ENCODE results near the gene ESPL1. TPM values are rescaled to one million over a fixed set of nuclear protein-coding genes. Genes with fewer than 3 reads are reported as not detected.

The ESPL1 gene
- total RNA-seq, 1 experiment from 2014 or later: 61.4 TPM

DNA sequence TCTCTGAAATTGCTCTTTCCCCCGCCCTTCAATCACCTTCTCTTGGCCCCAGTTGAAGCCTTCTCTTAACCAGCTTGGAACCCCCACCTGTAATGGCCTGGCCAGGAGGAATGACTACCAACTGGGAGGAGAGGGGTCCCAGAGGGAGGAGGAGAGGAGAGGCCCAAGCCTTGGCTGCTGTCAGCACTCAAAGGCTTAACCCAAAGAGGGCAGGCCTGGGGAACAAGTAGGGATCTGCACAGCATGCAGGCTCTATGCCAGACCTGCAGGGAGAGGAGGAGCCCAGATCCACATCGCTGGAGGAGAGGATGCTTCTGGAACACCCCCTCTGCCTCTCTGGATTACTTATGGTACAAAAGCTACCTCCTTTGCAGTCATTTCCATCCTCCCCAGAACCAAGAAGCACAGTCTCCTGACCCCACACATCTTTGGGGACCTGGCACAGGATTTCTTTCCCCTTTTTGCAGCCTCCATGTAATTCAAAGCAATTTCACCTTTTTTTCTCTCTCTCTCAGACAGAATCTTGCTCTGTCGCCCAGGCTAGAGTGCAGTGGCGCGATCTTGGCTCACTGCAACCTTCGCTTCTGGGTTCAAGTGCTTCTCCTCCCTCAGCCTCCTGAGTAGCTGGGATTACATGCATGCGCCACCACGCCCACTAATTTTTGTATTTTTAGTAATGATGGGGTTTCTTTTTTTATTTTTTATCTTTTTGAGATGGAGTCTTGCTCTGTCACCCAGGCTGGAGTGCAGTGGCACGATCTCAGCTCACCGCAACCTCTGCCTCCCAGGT is 42.3 kb upstream of the ESPL1 start (continued):
- TF ChIP-seq, protein P1, sequence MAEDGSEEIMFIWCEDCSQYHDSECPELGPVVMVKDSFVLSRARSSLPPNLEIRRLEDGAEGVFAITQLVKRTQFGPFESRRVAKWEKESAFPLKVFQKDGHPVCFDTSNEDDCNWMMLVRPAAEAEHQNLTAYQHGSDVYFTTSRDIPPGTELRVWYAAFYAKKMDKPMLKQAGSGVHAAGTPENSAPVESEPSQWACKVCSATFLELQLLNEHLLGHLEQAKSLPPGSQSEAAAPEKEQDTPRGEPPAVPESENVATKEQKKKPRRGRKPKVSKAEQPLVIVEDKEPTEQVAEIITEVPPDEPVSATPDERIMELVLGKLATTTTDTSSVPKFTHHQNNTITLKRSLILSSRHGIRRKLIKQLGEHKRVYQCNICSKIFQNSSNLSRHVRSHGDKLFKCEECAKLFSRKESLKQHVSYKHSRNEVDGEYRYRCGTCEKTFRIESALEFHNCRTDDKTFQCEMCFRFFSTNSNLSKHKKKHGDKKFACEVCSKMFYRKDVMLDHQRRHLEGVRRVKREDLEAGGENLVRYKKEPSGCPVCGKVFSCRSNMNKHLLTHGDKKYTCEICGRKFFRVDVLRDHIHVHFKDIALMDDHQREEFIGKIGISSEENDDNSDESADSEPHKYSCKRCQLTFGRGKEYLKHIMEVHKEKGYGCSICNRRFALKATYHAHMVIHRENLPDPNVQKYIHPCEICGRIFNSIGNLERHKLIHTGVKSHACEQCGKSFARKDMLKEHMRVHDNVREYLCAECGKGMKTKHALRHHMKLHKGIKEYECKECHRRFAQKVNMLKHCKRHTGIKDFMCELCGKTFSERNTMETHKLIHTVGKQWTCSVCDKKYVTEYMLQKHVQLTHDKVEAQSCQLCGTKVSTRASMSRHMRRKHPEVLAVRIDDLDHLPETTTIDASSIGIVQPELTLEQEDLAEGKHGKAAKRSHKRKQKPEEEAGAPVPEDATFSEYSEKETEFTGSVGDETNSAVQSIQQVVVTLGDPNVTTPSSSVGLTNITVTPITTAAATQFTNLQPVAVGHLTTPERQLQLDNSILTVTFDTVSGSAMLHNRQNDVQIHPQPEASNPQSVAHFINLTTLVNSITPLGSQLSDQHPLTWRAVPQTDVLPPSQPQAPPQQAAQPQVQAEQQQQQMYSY (CRISPR knock-in tag; IDR thresholded peaks at IDR 0.05): no peak
- TF ChIP-seq ZNF121 (CRISPR knock-in tag; IDR thresholded peaks at IDR 0.05): no peak

DNA sequence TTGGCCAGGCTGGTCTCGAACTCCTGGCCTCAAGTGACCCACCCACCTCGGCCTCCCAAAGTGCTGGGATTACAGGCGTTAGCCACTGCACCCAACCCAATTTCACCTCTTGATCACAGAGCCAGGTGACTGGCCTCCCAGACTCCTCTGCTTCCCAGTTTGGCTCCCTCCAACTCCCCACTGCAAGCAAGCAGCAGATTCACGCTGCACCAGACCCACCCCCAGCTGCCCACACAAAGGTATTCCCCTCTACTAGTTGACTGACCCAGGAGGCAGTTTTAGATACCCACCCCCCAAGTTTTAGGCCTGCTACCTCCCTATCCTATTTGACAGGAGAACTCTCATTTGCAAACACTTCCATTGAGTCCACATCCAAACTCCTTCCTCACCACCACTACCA is 41.3 kb upstream of the ESPL1 start:
- H3K36me3 Mint-ChIP-seq: peaks cover 5% of the 10 kb centered on the region
- no peak for ATAC-seq

DNA sequence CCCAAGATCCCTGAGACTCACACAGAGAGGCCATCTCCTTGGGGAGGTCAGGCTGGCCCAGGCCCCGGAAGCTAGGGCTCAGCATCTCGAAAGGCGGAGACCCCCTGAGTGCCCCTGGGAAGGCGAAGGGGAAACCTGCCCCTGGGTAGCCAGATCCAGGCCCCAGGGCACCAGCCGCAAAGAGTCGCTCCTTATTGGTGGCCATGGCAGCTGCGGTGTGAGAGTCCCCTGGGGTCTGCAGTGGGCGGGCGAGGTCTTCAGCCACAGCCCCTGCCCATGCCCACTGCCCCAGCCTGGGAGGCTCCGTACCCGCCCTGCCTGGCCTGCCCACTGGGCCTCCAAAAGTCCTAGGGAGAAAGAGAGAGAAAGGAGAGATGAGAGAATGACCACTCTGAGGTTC is 40.8 kb upstream of the ESPL1 start:
- DNase-seq (ENCODE audit: low spot score) (no peak), ATAC-seq (no peak)
- H3K27ac Mint-ChIP-seq: no peak overlapping the region
- ChIA-PET CTCF (interaction anchor here (10.2 kb wide), 1 partner anchor 13 kb away, joined by 82 read pairs; no protein-coding TSS in a partner anchor), POLR2A (no interaction called here)
- no peaks in the 10 kb centered on the region for H3K27me3 Mint-ChIP-seq (ENCODE audit: low read depth)
- H3K9me3 Mint-ChIP-seq: no peaks in the 10 kb centered on the region
- H3K4me3 Mint-ChIP-seq: no peak overlapping the region
- H3K36me3 Mint-ChIP-seq: peaks cover 5% of the 10 kb centered on the region
- no peak for TF ChIP-seq NR1H2 (CRISPR knock-in tag; IDR thresholded peaks at IDR 0.05)
- peaks cover 72% of the 10 kb centered on the region for H3K4me1 Mint-ChIP-seq

More for the DNA sequence above, 41.3 kb upstream of the ESPL1 start:
- ChIA-PET CTCF (interaction anchor here (0.6 to 4.8 kb wide), 3 partner anchors 13 to 41 kb away, joined by 3 to 58 read pairs (median 3); no protein-coding TSS in a partner anchor), POLR2A (no interaction called here)
- no peak overlapping the region for H3K4me3 Mint-ChIP-seq
- no peaks in the 10 kb centered on the region for H3K27me3 Mint-ChIP-seq (ENCODE audit: low read depth)
- no peak for DNase-seq (ENCODE audit: low spot score)
- no peaks in the 10 kb centered on the region for H3K9me3 Mint-ChIP-seq
- H3K4me1 Mint-ChIP-seq: peaks cover 77% of the 10 kb centered on the region
- TF ChIP-seq, protein P2, sequence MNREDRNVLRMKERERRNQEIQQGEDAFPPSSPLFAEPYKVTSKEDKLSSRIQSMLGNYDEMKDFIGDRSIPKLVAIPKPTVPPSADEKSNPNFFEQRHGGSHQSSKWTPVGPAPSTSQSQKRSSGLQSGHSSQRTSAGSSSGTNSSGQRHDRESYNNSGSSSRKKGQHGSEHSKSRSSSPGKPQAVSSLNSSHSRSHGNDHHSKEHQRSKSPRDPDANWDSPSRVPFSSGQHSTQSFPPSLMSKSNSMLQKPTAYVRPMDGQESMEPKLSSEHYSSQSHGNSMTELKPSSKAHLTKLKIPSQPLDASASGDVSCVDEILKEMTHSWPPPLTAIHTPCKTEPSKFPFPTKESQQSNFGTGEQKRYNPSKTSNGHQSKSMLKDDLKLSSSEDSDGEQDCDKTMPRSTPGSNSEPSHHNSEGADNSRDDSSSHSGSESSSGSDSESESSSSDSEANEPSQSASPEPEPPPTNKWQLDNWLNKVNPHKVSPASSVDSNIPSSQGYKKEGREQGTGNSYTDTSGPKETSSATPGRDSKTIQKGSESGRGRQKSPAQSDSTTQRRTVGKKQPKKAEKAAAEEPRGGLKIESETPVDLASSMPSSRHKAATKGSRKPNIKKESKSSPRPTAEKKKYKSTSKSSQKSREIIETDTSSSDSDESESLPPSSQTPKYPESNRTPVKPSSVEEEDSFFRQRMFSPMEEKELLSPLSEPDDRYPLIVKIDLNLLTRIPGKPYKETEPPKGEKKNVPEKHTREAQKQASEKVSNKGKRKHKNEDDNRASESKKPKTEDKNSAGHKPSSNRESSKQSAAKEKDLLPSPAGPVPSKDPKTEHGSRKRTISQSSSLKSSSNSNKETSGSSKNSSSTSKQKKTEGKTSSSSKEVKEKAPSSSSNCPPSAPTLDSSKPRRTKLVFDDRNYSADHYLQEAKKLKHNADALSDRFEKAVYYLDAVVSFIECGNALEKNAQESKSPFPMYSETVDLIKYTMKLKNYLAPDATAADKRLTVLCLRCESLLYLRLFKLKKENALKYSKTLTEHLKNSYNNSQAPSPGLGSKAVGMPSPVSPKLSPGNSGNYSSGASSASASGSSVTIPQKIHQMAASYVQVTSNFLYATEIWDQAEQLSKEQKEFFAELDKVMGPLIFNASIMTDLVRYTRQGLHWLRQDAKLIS (CRISPR knock-in tag; IDR thresholded peaks at IDR 0.05; ENCODE audit: borderline replicate concordance): no peak
- H3K27ac Mint-ChIP-seq: no peak overlapping the region

DNA sequence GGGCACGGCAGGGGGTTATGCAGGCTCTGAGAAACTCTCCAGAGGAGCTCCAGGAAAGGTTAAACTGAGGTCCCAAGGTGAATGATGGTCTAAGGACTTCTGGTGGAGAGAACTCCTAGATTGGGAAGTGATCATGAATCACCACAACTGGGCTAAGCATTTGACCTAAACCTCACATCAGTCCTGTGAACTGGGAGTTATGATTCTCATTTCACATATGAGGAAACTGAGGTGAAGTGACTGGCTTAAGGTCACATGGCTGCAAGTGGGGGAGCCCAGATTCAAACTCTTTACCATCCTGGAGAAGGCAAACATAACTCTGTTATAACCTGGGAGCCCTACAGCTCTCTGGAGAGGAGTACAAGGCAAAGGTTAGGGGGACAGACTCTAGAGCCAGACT is 40.3 kb upstream of the ESPL1 start:
- Mint-ChIP-seq H3K27me3 (ENCODE audit: low read depth) (no peaks in the 10 kb centered on the region), H3K36me3 (peaks cover 5% of the 10 kb centered on the region), H3K27ac (no peak overlapping the region), H3K4me3 (no peak overlapping the region), H3K9me3 (no peaks in the 10 kb centered on the region), H3K4me1 (peaks cover 72% of the 10 kb centered on the region)
- ChIA-PET CTCF (interaction anchor here (10.2 kb wide), 1 partner anchor 14 kb away, joined by 82 read pairs; no protein-coding TSS in a partner anchor), POLR2A (no interaction called here)
- ATAC-seq (no peak), DNase-seq (ENCODE audit: low spot score) (no peak)
- TF ChIP-seq GTF2I (CRISPR knock-in tag; conservative IDR thresholded peaks at IDR 0.05) (no peak), NR3C1 (CRISPR knock-in tag; conservative IDR thresholded peaks at IDR 0.05; ENCODE audit: low read depth) (no peak), NR2C2 (CRISPR knock-in tag; IDR thresholded peaks at IDR 0.05) (no peak), TP53 (CRISPR knock-in tag; IDR thresholded peaks at IDR 0.05) (no peak), ATF1 (CRISPR knock-in tag; IDR thresholded peaks at IDR 0.05) (no peak), NR1H2 (CRISPR knock-in tag; IDR thresholded peaks at IDR 0.05) (no peak)
- TF ChIP-seq, protein P3, sequence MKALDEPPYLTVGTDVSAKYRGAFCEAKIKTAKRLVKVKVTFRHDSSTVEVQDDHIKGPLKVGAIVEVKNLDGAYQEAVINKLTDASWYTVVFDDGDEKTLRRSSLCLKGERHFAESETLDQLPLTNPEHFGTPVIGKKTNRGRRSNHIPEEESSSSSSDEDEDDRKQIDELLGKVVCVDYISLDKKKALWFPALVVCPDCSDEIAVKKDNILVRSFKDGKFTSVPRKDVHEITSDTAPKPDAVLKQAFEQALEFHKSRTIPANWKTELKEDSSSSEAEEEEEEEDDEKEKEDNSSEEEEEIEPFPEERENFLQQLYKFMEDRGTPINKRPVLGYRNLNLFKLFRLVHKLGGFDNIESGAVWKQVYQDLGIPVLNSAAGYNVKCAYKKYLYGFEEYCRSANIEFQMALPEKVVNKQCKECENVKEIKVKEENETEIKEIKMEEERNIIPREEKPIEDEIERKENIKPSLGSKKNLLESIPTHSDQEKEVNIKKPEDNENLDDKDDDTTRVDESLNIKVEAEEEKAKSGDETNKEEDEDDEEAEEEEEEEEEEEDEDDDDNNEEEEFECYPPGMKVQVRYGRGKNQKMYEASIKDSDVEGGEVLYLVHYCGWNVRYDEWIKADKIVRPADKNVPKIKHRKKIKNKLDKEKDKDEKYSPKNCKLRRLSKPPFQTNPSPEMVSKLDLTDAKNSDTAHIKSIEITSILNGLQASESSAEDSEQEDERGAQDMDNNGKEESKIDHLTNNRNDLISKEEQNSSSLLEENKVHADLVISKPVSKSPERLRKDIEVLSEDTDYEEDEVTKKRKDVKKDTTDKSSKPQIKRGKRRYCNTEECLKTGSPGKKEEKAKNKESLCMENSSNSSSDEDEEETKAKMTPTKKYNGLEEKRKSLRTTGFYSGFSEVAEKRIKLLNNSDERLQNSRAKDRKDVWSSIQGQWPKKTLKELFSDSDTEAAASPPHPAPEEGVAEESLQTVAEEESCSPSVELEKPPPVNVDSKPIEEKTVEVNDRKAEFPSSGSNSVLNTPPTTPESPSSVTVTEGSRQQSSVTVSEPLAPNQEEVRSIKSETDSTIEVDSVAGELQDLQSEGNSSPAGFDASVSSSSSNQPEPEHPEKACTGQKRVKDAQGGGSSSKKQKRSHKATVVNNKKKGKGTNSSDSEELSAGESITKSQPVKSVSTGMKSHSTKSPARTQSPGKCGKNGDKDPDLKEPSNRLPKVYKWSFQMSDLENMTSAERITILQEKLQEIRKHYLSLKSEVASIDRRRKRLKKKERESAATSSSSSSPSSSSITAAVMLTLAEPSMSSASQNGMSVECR (CRISPR knock-in tag; IDR thresholded peaks at IDR 0.05; ENCODE audit: borderline replicate concordance): no peak
- TF ChIP-seq, protein P4, sequence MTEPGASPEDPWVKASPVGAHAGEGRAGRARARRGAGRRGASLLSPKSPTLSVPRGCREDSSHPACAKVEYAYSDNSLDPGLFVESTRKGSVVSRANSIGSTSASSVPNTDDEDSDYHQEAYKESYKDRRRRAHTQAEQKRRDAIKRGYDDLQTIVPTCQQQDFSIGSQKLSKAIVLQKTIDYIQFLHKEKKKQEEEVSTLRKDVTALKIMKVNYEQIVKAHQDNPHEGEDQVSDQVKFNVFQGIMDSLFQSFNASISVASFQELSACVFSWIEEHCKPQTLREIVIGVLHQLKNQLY (CRISPR knock-in tag; IDR thresholded peaks at IDR 0.05): no peak

All from WTC11 (cell line).